ENCODE results near the gene SLC6A8. TPM values are rescaled to one million over a fixed set of nuclear protein-coding genes. Genes with fewer than 3 reads are reported as not detected.

The SLC6A8 gene
- total RNA-seq, 1 donor from 2014 or later, result 7.9 TPM

DNA sequence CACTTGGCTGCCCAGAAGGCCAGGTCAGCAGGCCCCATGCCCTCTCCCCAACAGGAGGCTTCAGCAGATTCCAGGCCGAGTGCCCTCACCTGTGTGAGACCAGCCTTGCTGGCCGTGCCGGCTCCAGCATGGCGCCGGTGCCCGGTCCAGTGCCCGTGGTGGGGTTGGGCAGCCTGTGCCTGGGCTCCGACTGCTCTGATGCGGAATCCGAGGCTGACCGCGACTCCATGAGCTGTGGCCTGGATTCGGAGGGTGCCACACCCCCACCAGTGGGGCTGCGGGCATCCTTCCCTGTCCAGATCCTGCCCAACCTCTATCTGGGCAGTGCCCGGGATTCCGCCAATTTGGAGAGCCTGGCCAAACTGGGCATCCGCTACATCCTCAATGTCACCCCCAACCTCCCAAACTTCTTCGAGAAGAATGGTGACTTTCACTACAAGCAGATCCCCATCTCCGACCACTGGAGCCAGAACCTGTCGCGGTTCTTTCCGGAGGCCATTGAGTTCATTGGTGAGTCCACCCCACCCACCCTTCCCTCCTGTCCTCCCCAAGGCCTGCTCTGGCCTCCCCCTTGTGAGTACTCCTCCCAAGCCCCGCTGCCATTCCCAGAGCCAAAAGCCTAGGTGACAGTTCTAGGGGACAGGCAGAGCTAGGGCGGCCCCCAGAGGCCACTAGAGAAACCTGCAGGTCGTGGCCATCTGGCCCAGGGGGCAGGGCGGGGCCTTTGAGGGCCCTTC lies 38.4 kb upstream of the SLC6A8 start:
- H3K27me3 Mint-ChIP-seq (ENCODE audit: unreplicated experiment), result peaks cover 12% of the 10 kb centered on the region
- H3K4me3 Mint-ChIP-seq (ENCODE audit: unreplicated experiment), result no peak overlapping the region
- H3K4me1 Mint-ChIP-seq (ENCODE audit: unreplicated experiment), result no peaks in the 10 kb centered on the region
- H3K27ac Mint-ChIP-seq (ENCODE audit: unreplicated experiment), result no peak overlapping the region
- peak; percentile 38 for DNase-seq (ENCODE audit: low spot score)
- H3K36me3 Mint-ChIP-seq (ENCODE audit: low read depth, unreplicated experiment), result no peaks in the 10 kb centered on the region
- TF ChIP-seq, protein P1, sequence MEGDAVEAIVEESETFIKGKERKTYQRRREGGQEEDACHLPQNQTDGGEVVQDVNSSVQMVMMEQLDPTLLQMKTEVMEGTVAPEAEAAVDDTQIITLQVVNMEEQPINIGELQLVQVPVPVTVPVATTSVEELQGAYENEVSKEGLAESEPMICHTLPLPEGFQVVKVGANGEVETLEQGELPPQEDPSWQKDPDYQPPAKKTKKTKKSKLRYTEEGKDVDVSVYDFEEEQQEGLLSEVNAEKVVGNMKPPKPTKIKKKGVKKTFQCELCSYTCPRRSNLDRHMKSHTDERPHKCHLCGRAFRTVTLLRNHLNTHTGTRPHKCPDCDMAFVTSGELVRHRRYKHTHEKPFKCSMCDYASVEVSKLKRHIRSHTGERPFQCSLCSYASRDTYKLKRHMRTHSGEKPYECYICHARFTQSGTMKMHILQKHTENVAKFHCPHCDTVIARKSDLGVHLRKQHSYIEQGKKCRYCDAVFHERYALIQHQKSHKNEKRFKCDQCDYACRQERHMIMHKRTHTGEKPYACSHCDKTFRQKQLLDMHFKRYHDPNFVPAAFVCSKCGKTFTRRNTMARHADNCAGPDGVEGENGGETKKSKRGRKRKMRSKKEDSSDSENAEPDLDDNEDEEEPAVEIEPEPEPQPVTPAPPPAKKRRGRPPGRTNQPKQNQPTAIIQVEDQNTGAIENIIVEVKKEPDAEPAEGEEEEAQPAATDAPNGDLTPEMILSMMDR (IDR thresholded peaks at IDR 0.05; ENCODE audit: unreplicated experiment), result no peak
- no peaks in the 10 kb centered on the region for H3K9me3 Mint-ChIP-seq (ENCODE audit: unreplicated experiment)

DNA sequence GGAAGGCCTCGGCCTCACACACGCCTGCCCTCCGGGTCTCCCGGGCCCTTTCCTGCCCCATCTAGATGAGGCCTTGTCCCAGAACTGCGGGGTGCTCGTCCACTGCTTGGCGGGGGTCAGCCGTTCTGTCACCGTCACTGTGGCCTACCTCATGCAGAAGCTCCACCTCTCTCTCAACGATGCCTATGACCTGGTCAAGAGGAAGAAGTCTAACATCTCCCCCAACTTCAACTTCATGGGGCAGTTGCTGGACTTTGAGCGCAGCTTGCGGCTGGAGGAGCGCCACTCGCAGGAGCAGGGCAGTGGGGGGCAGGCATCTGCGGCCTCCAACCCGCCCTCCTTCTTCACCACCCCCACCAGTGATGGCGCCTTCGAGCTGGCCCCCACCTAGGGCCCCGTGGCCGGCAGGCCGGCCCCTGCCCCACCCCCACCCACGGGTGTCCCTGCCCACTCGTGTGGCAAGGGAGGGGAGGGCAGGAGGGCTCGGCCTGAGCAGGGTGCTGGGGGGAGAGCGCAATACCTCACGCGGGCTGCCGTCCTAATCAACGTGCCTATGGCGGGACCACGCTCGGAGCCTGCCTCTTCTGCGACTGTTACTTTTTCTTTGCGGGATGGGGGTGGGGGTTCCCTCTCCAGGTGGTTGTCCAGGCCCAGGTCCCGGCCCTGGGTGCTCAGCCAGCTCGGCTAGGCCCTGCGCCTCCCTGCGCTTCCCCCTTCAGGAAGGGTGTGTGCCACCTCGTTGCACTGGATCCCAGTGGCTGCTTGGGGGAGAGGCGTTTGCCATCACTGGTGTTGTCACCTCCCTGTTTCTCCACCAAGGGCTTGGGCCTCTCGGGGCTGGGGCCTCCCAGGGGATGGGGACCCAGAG lies 37.6 kb upstream of the SLC6A8 start:
- Mint-ChIP-seq H3K4me3 (ENCODE audit: unreplicated experiment) (no peak overlapping the region), H3K36me3 (ENCODE audit: low read depth, unreplicated experiment) (no peaks in the 10 kb centered on the region), H3K4me1 (ENCODE audit: unreplicated experiment) (no peaks in the 10 kb centered on the region), H3K27me3 (ENCODE audit: unreplicated experiment) (peaks cover 9% of the 10 kb centered on the region), H3K27ac (ENCODE audit: unreplicated experiment) (no peak overlapping the region), H3K9me3 (ENCODE audit: unreplicated experiment) (no peaks in the 10 kb centered on the region)
- no peak for DNase-seq (ENCODE audit: low spot score)
- TF ChIP-seq, protein P1 (IDR thresholded peaks at IDR 0.05; ENCODE audit: unreplicated experiment), result no peak

DNA sequence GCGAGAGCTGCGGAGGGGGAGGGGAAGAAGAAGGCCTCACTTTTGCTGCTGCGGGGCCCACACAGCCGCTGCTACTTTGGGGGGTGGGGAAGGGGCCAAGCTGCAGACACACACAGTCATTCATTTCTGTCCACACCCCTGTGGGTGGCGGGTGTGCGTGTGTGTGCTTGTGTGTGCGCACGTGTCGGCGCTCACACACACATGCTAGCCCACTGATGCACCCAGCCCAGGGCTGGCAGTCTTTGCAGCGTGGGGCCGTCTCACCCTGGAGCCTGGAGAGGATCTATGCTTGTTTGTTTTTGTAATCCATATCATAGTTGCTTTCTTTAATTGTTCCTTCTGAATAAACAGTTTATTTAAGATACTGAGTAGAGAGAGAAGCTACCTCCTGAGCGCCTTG lies 36.8 kb upstream of the SLC6A8 start:
- DNase-seq (ENCODE audit: low spot score), result no peak
- Mint-ChIP-seq H3K36me3 (ENCODE audit: low read depth, unreplicated experiment) (no peaks in the 10 kb centered on the region), H3K4me3 (ENCODE audit: unreplicated experiment) (no peak overlapping the region), H3K9me3 (ENCODE audit: unreplicated experiment) (no peaks in the 10 kb centered on the region), H3K27me3 (ENCODE audit: unreplicated experiment) (peaks cover 6% of the 10 kb centered on the region), H3K4me1 (ENCODE audit: unreplicated experiment) (no peaks in the 10 kb centered on the region), H3K27ac (ENCODE audit: unreplicated experiment) (no peak overlapping the region)
- TF ChIP-seq, protein P1 (IDR thresholded peaks at IDR 0.05; ENCODE audit: unreplicated experiment), result no peak

DNA sequence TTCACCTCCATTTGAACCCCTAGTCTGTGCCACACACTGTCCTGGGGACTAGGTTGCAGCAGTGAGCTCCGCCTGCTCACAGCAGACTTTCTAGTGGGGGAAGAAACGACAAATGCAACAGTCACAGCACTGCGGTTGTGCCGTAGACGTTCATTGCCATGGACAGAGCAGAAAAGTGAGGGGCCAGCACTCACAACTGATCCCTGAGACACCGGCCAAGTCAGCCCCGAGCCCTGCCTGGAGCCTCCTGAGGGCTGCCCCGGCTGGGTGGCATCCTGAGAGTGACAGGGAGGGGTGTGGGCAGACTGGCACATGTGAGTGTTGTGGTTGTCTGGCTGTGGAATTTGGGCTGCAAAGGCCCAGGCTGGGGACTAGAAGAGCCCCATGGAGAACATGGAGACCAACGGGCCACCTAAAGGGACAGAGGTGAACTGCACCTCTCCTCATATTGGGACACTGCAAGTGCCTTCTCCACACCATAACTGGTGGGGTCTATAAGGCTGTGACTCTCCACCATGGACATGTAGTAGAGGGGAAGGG lies 36.1 kb upstream of the SLC6A8 start:
- no peaks in the 10 kb centered on the region for H3K4me1 Mint-ChIP-seq (ENCODE audit: unreplicated experiment)
- DNase-seq (ENCODE audit: low spot score), result no peak
- peaks cover 2% of the 10 kb centered on the region for H3K27me3 Mint-ChIP-seq (ENCODE audit: unreplicated experiment)
- TF ChIP-seq, protein P1 (IDR thresholded peaks at IDR 0.05; ENCODE audit: unreplicated experiment), result peak; percentile 31
- no peaks in the 10 kb centered on the region for H3K9me3 Mint-ChIP-seq (ENCODE audit: unreplicated experiment)
- H3K36me3 Mint-ChIP-seq (ENCODE audit: low read depth, unreplicated experiment), result no peaks in the 10 kb centered on the region
- no peak overlapping the region for H3K27ac Mint-ChIP-seq (ENCODE audit: unreplicated experiment)
- H3K4me3 Mint-ChIP-seq (ENCODE audit: unreplicated experiment), result no peak overlapping the region

All from endothelial cell (in vitro differentiated cells).